Neural crest cell (in vitro differentiated cells): ENCODE measurements around the gene TIMM17A. TPM values are rescaled to one million over a fixed set of nuclear protein-coding genes. Genes with fewer than 3 reads are reported as not detected.

Experiments used
- DNase-seq: peaks from one replicate; pipeline ENCODE4 v3.0.0; 2021; ENCODE audit warnings: low read depth, mixed read lengths, low spot score
- H3K27ac Mint-ChIP-seq: one replicate; pipeline ENCODE4 v1.8.0; 2021; ENCODE audit warnings: mild to moderate bottlenecking, mixed read lengths; ENCODE audit not compliant: unreplicated experiment
- H3K27me3 Mint-ChIP-seq: 2 replicates; pipeline ENCODE4 v1.8.0; 2021; ENCODE audit warnings: low read depth, mild to moderate bottlenecking, mixed read lengths
- H3K36me3 Mint-ChIP-seq: 2 replicates; pipeline ENCODE4 v1.8.0; 2021; ENCODE audit warnings: low read depth, mild to moderate bottlenecking, mixed read lengths
- H3K4me1 Mint-ChIP-seq: 2 replicates; pipeline ENCODE4 v1.8.0; 2021; ENCODE audit warnings: mixed read lengths
- H3K4me3 Mint-ChIP-seq: one replicate; pipeline ENCODE4 v1.8.0; 2021; ENCODE audit warnings: mild to moderate bottlenecking, mixed read lengths
- H3K9me3 Mint-ChIP-seq: 2 replicates; pipeline ENCODE4 v1.8.0; 2021; ENCODE audit warnings: mixed read lengths
- total RNA-seq: library from RNA; stranded (reverse); gene quantifications from 2 replicates; pipeline ENCODE4 v1.2.1, GENCODE V29; 2021
- TF ChIP-seq, protein P1 (sequence below): fragments of 200-600 bp; sonication (generic); conservative IDR thresholded peaks from 2 replicates; pipeline ENCODE4 v1.5.0; 2021; ENCODE audit warnings: antibody characterized with exemption, mild to moderate bottlenecking

The TIMM17A gene
- total RNA-seq, 1 donor from 2014 or later = 59.6 TPM

DNA sequence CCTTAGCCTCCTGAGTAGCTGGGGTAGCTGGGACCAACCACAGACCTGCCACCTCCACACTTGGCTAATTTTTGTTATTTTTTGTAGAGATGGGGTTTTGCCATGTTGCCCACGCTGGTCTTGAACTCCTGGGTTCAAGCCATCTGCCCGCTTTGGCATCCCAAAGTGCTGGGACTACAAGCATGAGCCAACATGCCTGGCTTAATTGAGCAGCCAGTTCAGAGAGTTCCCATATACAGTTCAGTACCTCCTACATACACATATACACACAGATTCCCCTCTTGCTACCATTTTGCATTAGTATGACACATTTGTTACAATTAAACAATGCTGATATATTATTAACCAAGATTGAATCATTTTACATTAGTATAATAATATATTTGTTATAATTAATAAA lies 30.1 kb downstream of the TIMM17A start:
- DNase-seq = no peak
- H3K9me3 Mint-ChIP-seq = no peaks in the 10 kb centered on the region
- H3K27me3 Mint-ChIP-seq = no peaks in the 10 kb centered on the region
- TF ChIP-seq, protein P1, sequence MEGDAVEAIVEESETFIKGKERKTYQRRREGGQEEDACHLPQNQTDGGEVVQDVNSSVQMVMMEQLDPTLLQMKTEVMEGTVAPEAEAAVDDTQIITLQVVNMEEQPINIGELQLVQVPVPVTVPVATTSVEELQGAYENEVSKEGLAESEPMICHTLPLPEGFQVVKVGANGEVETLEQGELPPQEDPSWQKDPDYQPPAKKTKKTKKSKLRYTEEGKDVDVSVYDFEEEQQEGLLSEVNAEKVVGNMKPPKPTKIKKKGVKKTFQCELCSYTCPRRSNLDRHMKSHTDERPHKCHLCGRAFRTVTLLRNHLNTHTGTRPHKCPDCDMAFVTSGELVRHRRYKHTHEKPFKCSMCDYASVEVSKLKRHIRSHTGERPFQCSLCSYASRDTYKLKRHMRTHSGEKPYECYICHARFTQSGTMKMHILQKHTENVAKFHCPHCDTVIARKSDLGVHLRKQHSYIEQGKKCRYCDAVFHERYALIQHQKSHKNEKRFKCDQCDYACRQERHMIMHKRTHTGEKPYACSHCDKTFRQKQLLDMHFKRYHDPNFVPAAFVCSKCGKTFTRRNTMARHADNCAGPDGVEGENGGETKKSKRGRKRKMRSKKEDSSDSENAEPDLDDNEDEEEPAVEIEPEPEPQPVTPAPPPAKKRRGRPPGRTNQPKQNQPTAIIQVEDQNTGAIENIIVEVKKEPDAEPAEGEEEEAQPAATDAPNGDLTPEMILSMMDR = no peak
- peak overlapping the region; percentile 80 for H3K4me3 Mint-ChIP-seq
- peaks cover 3% of the 10 kb centered on the region for H3K36me3 Mint-ChIP-seq
- peaks cover 27% of the 10 kb centered on the region for H3K4me1 Mint-ChIP-seq
- no peak overlapping the region for H3K27ac Mint-ChIP-seq

DNA sequence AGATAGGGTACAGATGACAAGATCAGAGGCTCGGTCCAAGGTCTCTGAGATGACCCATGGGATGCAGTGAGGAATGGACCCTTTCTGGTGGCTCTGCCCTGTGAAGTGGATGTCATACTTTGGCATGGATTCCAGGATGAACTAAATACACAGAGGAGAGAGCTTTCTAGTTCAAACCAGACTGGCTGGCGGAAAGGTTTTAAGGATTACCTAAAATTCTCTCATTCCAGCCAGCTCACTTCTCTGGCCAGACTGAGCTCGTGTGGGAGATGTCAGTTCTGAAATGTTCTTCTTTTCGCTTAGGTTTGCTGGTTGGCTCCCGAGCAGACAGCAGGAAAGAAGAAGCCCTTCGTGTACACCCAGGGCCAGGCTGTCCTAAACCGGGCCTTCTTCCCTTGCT lies 33.3 kb downstream of the TIMM17A start:
- Mint-ChIP-seq H3K27ac (no peak overlapping the region), H3K27me3 (no peaks in the 10 kb centered on the region)
- DNase-seq = no peak

DNA sequence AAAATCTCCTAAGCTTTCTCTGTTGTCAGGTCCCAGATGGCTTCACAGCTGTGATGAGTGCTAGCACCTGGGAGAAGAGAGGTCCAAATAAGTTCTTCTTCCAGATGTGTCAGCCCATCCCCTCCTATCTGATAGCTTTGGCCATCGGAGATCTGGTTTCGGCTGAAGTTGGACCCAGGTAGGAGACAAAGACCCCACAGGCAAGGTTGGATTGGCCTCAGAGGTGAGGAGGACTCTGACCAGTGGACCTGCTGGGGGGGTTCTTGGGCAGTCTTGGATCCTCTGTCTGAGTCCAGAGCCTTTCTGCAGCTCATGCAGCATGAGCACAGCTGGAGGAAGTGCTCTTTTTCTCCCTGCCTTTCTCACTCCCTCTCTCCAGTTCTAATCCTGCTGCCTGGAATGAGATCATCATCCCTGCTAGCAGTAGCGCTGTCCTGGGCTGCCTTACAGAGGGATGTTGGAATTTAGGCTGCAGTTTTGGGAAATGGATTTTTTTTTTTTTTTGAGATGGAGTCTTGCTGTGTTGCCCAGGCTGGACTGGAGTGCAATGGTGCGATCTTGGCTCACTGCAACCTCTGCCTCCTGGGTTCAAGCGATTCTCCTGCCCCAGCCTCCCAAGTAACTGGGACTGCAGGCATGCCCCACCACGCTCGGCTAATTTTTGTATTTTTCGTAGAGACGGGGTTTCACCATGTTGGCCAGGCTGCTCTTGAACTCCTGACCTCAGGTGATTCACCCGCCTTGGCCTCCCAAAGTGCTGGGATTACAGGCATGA lies 34.2 kb downstream of the TIMM17A start:
- no peak for DNase-seq
- Mint-ChIP-seq H3K36me3 (peaks cover 18% of the 10 kb centered on the region), H3K27me3 (no peaks in the 10 kb centered on the region), H3K4me3 (no peak overlapping the region), H3K4me1 (peaks cover 4% of the 10 kb centered on the region), H3K9me3 (no peaks in the 10 kb centered on the region), H3K27ac (no peak overlapping the region)
- TF ChIP-seq, protein P1 = no peak

More for the DNA sequence above, 33.3 kb downstream of the TIMM17A start:
- peaks cover 12% of the 10 kb centered on the region for H3K4me1 Mint-ChIP-seq
- no peaks in the 10 kb centered on the region for H3K9me3 Mint-ChIP-seq
- peaks cover 9% of the 10 kb centered on the region for H3K36me3 Mint-ChIP-seq
- H3K4me3 Mint-ChIP-seq = no peak overlapping the region
- TF ChIP-seq, protein P1 = no peak

DNA sequence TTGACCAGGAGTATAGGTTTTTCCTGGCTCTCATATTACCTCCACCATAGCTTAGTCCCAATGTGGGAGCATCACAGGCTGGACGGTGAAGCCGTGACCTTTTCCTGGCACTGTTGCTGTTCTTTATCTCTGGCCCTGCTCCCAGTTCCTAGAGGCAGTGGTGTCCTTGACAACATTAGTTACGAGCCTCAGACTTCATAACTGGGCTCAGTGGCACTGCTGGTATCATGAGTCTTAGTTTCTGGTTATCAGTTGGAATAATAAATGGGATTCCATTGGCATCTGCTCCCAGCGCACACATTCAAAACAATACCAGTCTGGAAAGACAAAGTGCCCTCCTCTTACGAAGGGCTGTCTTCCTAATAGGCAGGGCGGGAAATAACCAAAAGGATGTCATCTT lies 35.1 kb downstream of the TIMM17A start:
- Mint-ChIP-seq H3K9me3 (no peaks in the 10 kb centered on the region), H3K27ac (no peak overlapping the region), H3K36me3 (peaks cover 18% of the 10 kb centered on the region), H3K4me3 (no peak overlapping the region), H3K4me1 (peaks cover 4% of the 10 kb centered on the region), H3K27me3 (no peaks in the 10 kb centered on the region)
- TF ChIP-seq, protein P1 = no peak
- DNase-seq = no peak

DNA sequence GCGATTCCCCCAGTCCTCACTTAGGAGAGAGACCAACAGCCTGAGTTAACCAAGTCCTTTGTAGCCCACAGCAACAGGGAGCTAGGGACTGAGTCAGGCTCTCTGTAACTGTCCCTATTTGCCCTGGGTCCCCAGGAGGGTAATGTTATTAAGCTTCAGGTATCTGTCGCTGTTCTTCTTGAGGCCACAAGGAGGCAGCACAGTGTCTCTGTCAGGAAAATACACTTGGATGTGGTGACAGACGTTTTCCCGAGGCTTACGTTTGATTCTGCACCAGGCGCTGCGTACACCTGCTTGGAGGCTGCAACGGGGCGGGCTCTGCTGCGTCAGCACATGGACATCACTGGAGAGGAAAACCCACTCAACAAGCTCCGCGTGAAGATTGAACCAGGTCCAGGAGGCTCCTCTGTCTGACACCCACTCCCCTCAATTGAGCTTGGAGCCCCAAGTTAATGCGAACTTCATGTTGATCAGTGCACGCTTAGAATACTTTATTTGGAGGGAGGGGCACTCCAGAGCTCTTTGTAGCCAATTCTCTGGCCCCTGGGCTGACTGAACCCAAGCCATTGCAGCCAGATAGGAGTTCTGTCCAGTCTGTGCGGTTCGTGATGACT lies 44.4 kb downstream of the TIMM17A start:
- H3K4me3 Mint-ChIP-seq = no peak overlapping the region
- TF ChIP-seq, protein P1 = peak; percentile 84
- no peaks in the 10 kb centered on the region for H3K9me3 Mint-ChIP-seq
- no peaks in the 10 kb centered on the region for H3K27me3 Mint-ChIP-seq
- DNase-seq = peak; percentile 35
- H3K27ac Mint-ChIP-seq = no peak overlapping the region
- H3K36me3 Mint-ChIP-seq = peaks cover 13% of the 10 kb centered on the region
- peaks cover 5% of the 10 kb centered on the region for H3K4me1 Mint-ChIP-seq
